Adrenal gland (tissue), 12 donors: ENCODE measurements around the gene SMIM10L2A. TPM values are rescaled to one million over a fixed set of nuclear protein-coding genes. Genes with fewer than 3 reads are reported as not detected.

ENCODE experiments used
- DNase-seq, 7 donors: peaks; one replicate each; pipeline ENCODE4 v3.0.0-alpha.2; 2019 to 2020
- H3K27ac ChIP-seq, 5 donors: fragments of 200-600 bp; sonication (generic) in 4 of 5; 1 replicate in 3 of 5; 2 replicates in 2 of 5; pipeline versions ENCODE4 v1.5.1 to v1.8.0; 2016 to 2020; ENCODE audit warnings: mild to moderate bottlenecking in 1 of 5
- H3K27me3 ChIP-seq: fragments of 200-600 bp; 2 replicates; pipeline ENCODE4 v1.8.0; 2021
- H3K36me3 ChIP-seq, 2 donors: fragments of 200-600 bp; replicated peaks in 1 of 2; 1 replicate in 1 of 2; 2 replicates in 1 of 2; pipeline versions ENCODE4 v1.5.1 to v1.8.0; 2018 to 2022
- H3K4me1 ChIP-seq, 2 donors: fragments of 200-600 bp; replicated peaks in 1 of 2; 1 replicate in 1 of 2; 2 replicates in 1 of 2; pipeline versions ENCODE4 v1.5.1 to v1.8.0; 2018 to 2021
- H3K4me3 ChIP-seq, 4 donors: fragments of 200-600 bp; sonication (generic) in 3 of 4; one replicate each; pipeline ENCODE4 v1.5.1; 2016 to 2018
- H3K9me3 ChIP-seq, 3 donors: fragments of 200-600 bp; sonication (generic) in 1 of 3; replicated peaks in 1 of 3; 1 replicate in 2 of 3; 2 replicates in 1 of 3; pipeline versions ENCODE4 v1.5.1 to v1.8.0; 2016 to 2021
- POLR2A ChIP-seq, 2 donors: fragments of 450-650 bp; IDR thresholded peaks; one replicate each; pipeline ENCODE4 v1.6.1; 2017; ENCODE audit warnings: antibody characterized with exemption in 2 of 2, mild to moderate bottlenecking in 2 of 2, moderate library complexity in 1 of 2
- WGBS, 4 donors: extraction: QIAGEN DNeasy Blood & Tissue Kit in 2 of 4; methylation state at CpG; one replicate each; pipeline versions ENCODE4 v1.1.5 to v1.1.7; 2013 to 2017; 5-methylcytosine and 5-hydroxymethylcytosine counted together
- intact Hi-C, 2 donors: fragments of 100-400 bp; cut with DNase I; formaldehyde crosslinking; loops; one replicate each; pipeline versions ENCODE4 v1.14.1 to v1.15.0; 2022 to 2023
- polyA plus RNA-seq, 3 donors: library from polyadenylated mRNA; stranded (reverse); fragments of 200-250 nt in 2 of 3; fragments of 350-450 nt in 1 of 3; fragmentation: Illumina TruSeq in 1 of 3; extraction: RNeasy Lipid Tissue Mini Kit (QIAGEN cat#74804) in 1 of 3; gene quantifications; one replicate each; pipeline ENCODE4 v1.2.3, GENCODE V29; 2013 to 2014
- total RNA-seq, 9 donors: library from RNA; depleted of rRNA in 4 of 9; stranded (reverse); fragments of >200 nt in 4 of 9; fragments of 120-200 nt in 1 of 9; fragmentation: NEBNext Ultra II Directional in 1 of 9; extraction: Animal tissue kit (Norgen Biotek cat#: 25700) in 1 of 9; gene quantifications; one replicate each; pipeline versions ENCODE4 v1.1.0 to v1.2.4, GENCODE V29; 2013 to 2023
- TF ChIP-seq, protein P1 (sequence below), 6 experiments: fragments of 450-650 bp in 4 of 6; fragments of 200-600 bp in 2 of 6; sonication (generic) in 1 of 6; IDR thresholded peaks; 1 replicate in 5 of 6; 2 replicates in 1 of 6; pipeline versions ENCODE4 v1.5.1 to v1.8.0; 2016 to 2021; ENCODE audit warnings: antibody characterized with exemption in 6 of 6, mild to moderate bottlenecking in 2 of 6, moderate library complexity in 1 of 6
- donor health status: healthy with polysubstance abuse.
- donor health status: Bipolar disorder and iron deficiency.
- donor health status: DM: yes; HTN: yes; CAD: no.
- donor health status: DM: no; HTN: no; CAD: no.
- donor health status: DM: no; HTN: no; CAD: no.
- donor health status: DM: yes; HTN: yes; CAD: no.

The SMIM10L2A gene
- total and polyA plus RNA-seq, 12 donors = 31.5 to 109 (median 39.3) TPM

DNA sequence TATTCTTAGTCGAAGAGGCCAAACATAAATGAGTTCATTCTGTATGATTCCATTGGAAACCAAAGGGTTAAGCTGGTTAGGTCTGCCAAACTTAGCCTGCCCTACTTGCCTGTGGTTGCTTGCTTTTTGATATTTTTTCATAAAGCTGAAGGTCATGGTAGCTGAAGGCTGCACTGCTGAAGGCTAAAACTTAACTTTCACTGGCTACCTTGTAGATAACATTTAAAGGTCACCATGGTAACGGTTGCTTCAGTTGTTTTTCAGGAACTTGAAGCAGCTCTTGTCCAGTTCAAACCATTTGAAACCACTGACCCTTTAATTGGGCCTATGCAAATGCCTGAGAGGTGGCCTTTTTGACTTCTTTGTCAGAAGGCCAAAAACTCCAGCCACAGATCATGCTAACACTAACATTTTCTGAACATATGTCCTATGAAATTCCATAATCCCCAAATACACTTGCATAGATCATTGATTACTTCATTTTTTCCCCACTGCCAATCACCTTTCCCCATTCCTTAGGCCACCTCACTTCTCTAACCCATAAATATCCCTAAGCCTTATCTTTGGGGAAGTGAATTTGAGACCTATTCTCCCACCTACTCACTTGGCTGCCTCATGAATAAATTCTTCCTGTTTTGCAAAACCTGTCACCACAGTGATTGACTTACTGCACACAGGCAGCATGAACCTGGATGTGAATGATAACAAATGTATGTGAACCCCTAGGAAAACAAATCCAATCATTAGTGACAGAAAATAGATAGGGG is 10.7 kb upstream of the SMIM10L2A start:
- Histone ChIP-seq H3K4me1 (peaks cover 6 to 10% of the 10 kb centered on the region in 2 donors), H3K27ac (peak overlapping the region; percentile 8 to 74 (median 33)), H3K27me3 (peaks cover 15% of the 10 kb centered on the region), H3K4me3 (peak overlapping the region in 1 of 4 donors; percentile 4), H3K36me3 (no peaks in the 10 kb centered on the region), H3K9me3 (no peaks in the 10 kb centered on the region)
- TF ChIP-seq POLR2A (IDR thresholded peaks at IDR 0.05) = no peak
- TF ChIP-seq, protein P1, sequence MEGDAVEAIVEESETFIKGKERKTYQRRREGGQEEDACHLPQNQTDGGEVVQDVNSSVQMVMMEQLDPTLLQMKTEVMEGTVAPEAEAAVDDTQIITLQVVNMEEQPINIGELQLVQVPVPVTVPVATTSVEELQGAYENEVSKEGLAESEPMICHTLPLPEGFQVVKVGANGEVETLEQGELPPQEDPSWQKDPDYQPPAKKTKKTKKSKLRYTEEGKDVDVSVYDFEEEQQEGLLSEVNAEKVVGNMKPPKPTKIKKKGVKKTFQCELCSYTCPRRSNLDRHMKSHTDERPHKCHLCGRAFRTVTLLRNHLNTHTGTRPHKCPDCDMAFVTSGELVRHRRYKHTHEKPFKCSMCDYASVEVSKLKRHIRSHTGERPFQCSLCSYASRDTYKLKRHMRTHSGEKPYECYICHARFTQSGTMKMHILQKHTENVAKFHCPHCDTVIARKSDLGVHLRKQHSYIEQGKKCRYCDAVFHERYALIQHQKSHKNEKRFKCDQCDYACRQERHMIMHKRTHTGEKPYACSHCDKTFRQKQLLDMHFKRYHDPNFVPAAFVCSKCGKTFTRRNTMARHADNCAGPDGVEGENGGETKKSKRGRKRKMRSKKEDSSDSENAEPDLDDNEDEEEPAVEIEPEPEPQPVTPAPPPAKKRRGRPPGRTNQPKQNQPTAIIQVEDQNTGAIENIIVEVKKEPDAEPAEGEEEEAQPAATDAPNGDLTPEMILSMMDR (IDR thresholded peaks at IDR 0.05) = no peak
- peak in 4 of 7 donors; percentile 24 to 52 (median 36) for DNase-seq
- intact Hi-C loops = no loop called here
- 36 to 56% (median 42%) methylated on average over 2 of the region's 2 CpGs for WGBS, 4 donors

DNA sequence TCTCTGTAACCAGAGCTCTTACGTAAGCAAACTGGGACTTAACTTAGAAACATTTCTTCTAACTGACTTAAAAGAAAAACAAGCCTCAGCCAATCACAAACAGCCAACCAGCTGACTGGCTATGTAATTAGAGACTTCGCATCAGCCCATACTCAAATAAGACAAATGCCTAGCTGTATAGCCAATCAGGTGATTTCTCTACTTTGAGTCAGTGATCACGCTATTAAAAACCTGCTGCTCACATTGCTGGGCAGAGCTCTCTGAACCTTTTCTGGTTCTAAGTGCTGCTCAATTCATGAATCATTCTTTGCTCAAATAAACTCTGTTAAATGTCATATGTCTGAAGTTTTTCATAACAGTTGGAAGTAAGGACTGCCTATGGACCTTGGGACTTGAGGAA is 9.9 kb upstream of the SMIM10L2A start:
- Histone ChIP-seq H3K4me1 (peaks cover 6 to 10% of the 10 kb centered on the region in 2 donors), H3K27me3 (peaks cover 15% of the 10 kb centered on the region), H3K4me3 (no peak overlapping the region), H3K9me3 (no peaks in the 10 kb centered on the region), H3K27ac (peak overlapping the region in 4 of 5 donors; percentile 23 to 74 (median 28)), H3K36me3 (no peaks in the 10 kb centered on the region)
- peak in 4 of 7 donors; percentile 33 to 46 (median 38) for DNase-seq
- TF ChIP-seq POLR2A (IDR thresholded peaks at IDR 0.05) = no peak
- TF ChIP-seq, protein P1 (IDR thresholded peaks at IDR 0.05) = no peak
- WGBS, 4 donors = 56 to 74% (median 63%) methylated on average over 3 of the region's 3 CpGs
- intact Hi-C loops = no loop called here

DNA sequence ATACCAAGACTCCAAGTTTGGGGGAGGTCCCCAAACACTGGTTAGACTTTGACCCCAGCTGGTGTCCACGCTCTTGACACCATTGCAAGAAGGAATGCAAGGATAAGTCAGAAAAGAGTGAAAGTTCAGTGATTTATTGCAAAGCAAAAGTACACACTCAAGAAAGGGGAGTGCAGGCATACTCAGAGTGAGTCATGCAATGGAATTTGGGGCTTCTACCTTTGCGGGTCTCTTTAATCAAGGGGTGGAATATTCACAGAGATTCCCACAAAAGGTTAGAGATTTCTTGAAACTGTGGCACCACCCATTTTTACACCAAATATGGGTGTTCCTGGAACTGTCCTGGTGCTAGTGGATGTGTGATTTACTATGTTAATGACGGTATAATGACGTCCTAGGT is 5.2 kb upstream of the SMIM10L2A start:
- H3K36me3 ChIP-seq = no peaks in the 10 kb centered on the region
- 62 to 80% (median 64%) methylated on average over 4 of the region's 4 CpGs for WGBS, 4 donors
- DNase-seq = no peak
- H3K9me3 ChIP-seq = no peaks in the 10 kb centered on the region
- H3K4me1 ChIP-seq = peaks cover 0 to under 1% of the 10 kb centered on the region in 2 donors
- intact Hi-C loops = no loop called here
- no peak overlapping the region for H3K4me3 ChIP-seq
- no peaks in the 10 kb centered on the region for H3K27me3 ChIP-seq
- H3K27ac ChIP-seq = no peak overlapping the region
- TF ChIP-seq, protein P1 (IDR thresholded peaks at IDR 0.05) = no peak
- TF ChIP-seq POLR2A (IDR thresholded peaks at IDR 0.05) = no peak

DNA sequence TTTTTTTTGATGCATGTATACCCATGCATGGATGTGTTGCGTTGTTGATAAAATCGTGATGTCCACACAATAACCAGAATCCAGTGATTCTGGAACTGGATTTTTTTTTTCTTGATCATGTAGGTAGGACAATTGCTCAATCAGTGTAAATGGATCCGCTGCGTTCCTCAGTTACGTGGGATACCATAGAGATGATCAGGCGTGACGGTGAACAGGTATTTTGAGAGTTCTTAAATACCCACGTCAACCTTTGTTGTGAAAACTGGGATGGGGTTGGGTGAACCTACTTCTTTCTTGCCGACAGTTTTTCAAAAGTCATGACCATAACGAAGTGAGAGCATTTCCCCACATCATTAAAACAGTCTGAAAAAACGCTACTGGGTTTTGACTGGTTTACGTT is 913 bp upstream of the SMIM10L2A start:
- Histone ChIP-seq H3K27me3 (no peaks in the 10 kb centered on the region), H3K4me1 (peaks cover 0 to 4% of the 10 kb centered on the region in 2 donors), H3K27ac (no peak overlapping the region), H3K4me3 (no peak overlapping the region), H3K36me3 (no peaks in the 10 kb centered on the region), H3K9me3 (no peaks in the 10 kb centered on the region)
- intact Hi-C loops = no loop called here
- WGBS, 4 donors = 91 to 96% (median 95%) methylated on average over 12 of the region's 12 CpGs
- TF ChIP-seq, protein P1 (IDR thresholded peaks at IDR 0.05) = no peak
- no peak for TF ChIP-seq POLR2A (IDR thresholded peaks at IDR 0.05)
- no peak for DNase-seq
